Measurements from ENCODE around the gene MMP2.
A peak's percentile ranks its signal among the peaks of the same experiment; 100 is the strongest.

The MMP2 gene

DNA sequence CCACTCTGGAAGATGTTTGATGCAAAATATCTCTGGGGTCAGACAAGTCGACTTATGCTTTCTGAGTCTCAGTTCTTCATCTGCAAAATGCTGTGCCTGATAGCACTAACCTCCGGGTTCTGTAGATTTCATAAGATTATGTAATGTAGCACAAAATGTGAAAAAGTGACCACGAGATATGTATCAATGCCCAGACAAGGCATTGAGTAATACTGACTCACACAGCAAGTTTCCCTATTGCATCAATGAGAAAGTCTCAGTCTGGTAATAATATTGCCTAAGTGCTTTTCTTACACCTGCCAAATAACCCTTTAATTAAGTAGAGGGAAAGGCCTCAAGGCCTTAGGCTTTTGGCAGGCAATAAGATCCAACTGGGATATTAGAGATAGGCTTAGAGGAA is 41.4 kb upstream of the MMP2 start:
- peak; percentile 77 for DNase-seq (ENCODE audit: low spot score)
- ChIA-PET POLR2A (ENCODE audit: low non-redundant PET) (no interaction called here), CTCF (no interaction called here)
- no peak overlapping the region for H3K27ac ChIP-seq
- TF ChIP-seq CTCF (conservative IDR thresholded peaks at IDR 0.05; ENCODE audit: low read depth): no peak

DNA sequence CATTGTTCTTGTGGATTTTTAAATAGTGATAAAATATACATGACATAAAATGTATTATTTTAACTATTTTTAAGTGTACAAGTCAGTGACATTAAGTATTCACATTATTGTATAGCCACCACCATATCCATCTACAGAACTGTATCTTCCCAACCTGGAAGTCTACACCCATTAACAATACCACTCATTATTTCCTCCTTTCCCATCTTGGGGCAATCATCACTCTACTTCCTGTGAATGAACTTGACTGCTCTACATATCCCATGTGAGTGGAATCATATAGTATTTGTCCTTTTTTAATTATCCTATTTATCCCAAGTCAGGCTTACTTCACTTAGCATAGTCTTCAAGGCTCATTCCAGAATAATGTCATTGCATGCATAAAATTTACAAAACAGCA is 40.7 kb upstream of the MMP2 start:
- H3K27ac ChIP-seq: no peak overlapping the region
- TF ChIP-seq CTCF (conservative IDR thresholded peaks at IDR 0.05; ENCODE audit: low read depth): no peak
- ChIA-PET POLR2A (ENCODE audit: low non-redundant PET) (no interaction called here), CTCF (no interaction called here)
- DNase-seq (ENCODE audit: low spot score): no peak

- no peak for DNase-seq (ENCODE audit: low spot score)
- POLR2A ChIA-PET (ENCODE audit: low non-redundant PET): no interaction called here
- H3K27ac ChIP-seq: peak overlapping the region; percentile 45; the same call in 1 of the 2 replicates
- TF ChIP-seq CTCF (conservative IDR thresholded peaks at IDR 0.05; ENCODE audit: low read depth): no peak
- CTCF ChIA-PET: interaction anchor here (0.6 to 0.7 kb wide), 2 partner anchors 144 to 681 kb away, joined by 3 read pairs; no protein-coding TSS in a partner anchor
Observed at GRCh38 chr16:55439101-55439690, 39.8 kb upstream of the MMP2 start.

GRCh38 chr16:55443434-55444346 is 35.3 kb upstream of the MMP2 start:
- ChIA-PET POLR2A (ENCODE audit: low non-redundant PET) (no interaction called here), CTCF (interaction anchor here (0.6 kb wide), 3 partner anchors 21 to 1671 kb away, joined by 3 to 4 read pairs (median 3); no protein-coding TSS in a partner anchor)
- no peak overlapping the region for H3K27ac ChIP-seq
- no peak for DNase-seq (ENCODE audit: low spot score)
- no peak for TF ChIP-seq CTCF (conservative IDR thresholded peaks at IDR 0.05; ENCODE audit: low read depth)

DNA sequence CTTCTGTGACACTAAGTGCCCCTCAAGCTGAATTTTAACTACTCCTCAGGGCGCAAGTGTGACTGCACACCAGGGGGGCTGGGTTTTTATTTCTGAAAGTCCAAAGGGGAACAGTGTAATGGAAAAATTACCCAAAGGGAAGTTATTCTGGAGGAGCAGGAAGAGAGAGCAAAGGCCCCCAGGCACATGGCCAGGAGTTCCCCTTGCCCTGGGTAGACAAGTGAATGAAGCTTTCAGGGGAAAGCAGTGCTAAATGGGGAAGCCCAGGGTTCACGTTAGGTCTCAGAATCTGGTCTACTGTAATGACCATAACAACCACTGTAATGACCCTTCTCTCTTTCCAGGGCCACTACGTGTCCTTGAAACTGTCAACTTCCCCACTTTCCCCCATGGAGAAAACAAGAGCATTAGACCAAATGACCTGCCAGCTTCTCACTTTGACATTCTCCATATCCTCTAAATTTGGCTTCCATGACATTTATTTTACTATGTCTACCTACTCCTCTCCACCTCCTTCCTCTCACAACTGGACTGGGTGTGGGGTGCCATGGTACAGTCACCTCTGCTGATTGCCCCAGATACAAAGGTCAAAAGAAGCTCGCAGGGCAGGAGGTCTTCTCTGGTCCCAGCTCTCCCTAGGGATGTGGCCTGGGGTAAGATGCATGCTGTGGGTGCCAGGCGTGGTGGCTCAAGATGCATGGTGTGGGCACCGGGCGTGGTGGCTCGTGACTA is 34.1 kb upstream of the MMP2 start:
- POLR2A ChIA-PET (ENCODE audit: low non-redundant PET): no interaction called here
- no peak for DNase-seq (ENCODE audit: low spot score)
- no peak for TF ChIP-seq CTCF (conservative IDR thresholded peaks at IDR 0.05; ENCODE audit: low read depth)
- CTCF ChIA-PET: interaction anchor here (0.7 kb wide), 1 partner anchor 1472 kb away, joined by 3 read pairs; no protein-coding TSS in a partner anchor
- H3K27ac ChIP-seq: no peak overlapping the region

DNA sequence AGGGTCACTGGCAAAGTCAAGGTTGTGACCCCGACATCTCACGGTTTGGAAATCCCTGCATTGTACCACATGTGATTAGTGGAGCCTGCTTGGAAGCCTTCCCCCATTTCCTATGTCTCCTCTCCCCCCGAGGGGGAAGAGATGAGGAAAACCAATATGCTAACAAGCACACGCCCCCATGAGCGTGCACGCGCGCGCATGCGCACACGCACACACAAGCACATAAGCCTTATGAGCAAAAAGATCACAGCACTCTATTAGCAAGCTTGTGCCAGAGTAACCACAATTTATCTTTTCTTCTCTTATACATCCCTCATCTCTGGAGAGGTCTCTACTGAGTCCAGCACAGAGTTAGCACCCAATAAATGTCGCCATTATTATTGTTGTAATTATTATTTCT is 31.8 kb upstream of the MMP2 start:
- ChIA-PET CTCF (no interaction called here), POLR2A (ENCODE audit: low non-redundant PET) (no interaction called here)
- no peak for DNase-seq (ENCODE audit: low spot score)
- TF ChIP-seq CTCF (conservative IDR thresholded peaks at IDR 0.05; ENCODE audit: low read depth): no peak
- H3K27ac ChIP-seq: no peak overlapping the region
